ENCODE data around the gene TEKT3.

TEKT3 gene

DNA sequence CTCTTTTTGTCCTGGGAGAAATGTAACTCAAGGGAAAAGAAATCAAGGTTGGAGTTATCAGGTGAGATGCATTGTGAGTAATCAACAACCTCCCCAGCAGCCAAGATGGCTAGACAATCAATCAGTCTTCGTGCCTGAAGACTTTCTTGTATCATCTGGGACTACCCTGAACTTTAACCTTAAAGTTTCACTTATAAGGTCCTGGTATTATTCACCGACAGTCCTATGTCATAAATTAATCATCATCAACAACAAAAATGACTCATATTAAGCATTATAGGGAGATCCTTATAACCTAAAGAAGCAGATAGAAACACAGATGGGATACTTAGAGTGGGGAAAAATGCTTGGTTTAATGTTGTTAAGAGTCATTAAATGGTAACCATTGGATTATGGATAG, 7.7 kb upstream of the TEKT3 start:
- no peak for DNase-seq (ENCODE audit: low read depth)

DNA sequence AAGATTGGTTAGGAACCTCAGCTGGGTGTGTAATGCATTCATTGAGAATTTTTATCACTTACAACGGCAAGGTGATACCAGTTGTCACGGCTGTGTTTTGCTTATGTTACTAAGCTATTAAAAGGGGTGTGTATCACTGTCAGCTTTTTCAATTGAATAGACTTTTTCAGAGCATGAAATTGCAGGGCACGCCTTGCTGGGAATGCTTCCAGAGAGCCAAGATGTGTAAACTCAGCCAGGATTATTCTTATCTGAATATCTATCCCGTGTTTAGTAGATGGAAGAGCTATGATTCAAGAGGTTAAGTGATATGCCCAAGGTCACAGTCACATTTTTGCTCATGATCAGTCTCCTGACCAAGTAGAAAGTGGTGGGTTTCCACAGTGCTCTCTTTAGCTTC, 6.6 kb upstream of the TEKT3 start:
- DNase-seq (ENCODE audit: low read depth) = peak; percentile 34

DNA sequence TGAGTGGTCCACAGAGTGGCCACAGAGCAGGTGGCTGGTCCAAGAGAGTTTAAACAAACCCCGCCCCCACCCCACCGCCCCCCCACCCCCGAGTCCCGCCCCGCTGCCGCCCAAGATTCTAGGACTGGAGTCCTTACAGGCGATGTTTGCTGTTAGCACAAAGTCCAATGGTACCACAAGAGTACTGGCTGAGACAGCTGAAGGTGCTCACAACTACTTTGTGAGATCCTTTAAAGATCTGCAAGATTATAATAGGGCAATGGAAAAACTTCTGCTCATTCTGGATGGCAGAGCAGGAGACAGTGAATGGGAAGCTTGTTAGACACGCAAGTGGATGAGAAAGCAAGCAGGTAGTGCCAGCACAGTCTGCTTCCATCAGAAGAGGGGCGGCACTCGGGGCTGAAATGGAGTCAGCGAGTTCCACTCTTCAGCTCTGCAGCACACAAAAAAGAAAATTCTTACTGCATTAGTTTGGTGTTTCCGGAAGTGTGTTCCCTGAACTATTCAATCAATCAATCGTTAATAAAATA, 4.7 kb upstream of the TEKT3 start:
- no peak for DNase-seq (ENCODE audit: low read depth)

DNA sequence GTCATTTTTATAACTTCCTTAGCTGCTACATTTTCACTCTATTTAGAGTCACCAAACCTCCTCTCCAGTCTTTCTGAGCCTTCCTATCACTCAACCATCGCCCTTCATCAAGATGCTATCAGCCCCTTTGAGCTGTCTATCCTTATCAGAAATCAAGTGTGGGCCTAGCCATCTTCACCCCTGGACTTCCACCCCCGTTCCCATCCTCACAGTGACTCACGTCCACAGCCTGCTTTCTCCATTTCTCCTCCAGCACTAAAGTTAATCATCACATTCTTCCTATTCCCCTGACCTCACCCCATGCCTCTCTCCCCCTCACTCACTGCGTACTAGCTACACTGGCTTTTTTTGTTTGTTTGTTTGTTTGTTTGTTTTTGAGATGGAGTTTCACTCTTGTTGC, 2.4 kb upstream of the TEKT3 start:
- no peak for DNase-seq (ENCODE audit: low read depth)

DNA sequence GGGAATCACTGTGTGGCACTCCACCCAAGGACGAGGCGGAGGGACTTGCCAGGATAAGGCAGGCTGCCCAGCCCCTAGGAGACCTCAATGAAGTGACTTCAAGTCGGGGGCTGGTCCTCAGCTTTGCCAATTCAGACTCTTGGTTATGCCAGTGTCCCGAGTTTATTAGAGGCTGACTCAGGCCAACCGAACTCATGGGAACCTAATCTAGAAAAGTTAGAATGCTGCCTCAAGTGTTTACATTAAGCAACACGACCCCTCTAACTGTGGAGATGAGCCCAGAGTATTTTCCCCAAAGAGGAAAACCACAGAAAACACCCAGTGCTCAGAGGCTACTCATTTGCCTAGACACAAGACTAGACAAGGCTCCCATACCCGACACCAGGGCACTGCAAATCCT, 1.1 kb upstream of the TEKT3 start:
- no peak for DNase-seq (ENCODE audit: low read depth)

DNA sequence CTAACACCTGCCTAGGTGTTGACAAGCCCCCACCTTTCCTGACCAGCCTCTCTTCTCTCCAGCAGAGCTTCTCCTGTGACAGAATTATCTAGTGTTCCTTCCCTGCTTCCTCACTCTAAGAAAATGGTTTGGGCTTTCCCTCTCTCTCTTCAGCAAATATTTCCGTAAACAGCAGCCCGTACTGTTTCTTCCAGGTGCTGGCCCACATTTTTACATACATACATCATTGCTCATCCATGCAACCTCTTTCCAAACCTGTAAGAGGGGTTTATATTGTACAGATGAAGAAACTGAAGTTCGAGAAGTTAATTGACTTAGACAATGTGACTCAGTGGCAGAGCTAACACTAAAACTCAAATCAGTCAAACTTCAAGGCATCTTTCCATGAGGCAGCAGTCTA, 569 bp upstream of the TEKT3 start:
- no peak for DNase-seq (ENCODE audit: low read depth)

DNA sequence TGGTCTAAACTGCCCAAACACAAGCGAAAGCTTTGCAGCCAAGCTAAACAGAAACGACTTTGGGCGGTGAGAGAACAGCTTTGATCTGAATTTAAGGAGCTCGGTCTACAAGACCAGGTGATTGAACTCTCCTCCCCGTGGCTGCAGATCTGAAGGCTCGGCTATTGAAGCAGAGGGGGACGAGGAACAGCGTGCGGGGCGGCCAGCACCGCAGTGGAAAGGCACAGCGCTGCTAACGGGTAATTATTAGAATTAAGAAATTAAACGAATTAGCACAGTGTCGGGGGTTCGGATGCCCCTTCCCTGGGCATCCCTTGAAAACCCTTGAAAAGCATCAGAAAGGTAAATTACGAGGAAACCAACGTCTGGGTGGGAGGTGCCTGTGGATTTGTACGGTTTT, 431 bp downstream of the TEKT3 start:
- DNase-seq (ENCODE audit: low read depth) = no peak

DNA sequence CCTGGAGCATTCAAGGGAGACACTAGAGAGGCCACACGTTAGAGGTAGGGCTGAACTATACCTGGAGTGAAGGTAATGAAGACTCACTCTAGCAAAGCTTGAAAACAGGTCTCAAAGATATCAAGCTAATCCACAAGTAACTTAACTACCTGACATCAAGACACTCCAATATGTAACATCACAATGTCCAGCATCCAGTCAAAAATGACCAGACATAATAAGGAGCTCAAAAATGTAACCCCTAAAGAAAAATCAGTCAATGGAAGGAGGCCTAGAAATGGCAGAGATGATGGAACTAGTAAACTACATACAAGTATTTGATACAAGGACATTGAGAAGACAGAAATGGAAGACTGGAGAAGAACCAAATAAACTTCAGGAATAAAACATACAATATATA, 6.0 kb downstream of the TEKT3 start:
- no peak for DNase-seq (ENCODE audit: low read depth)

DNA sequence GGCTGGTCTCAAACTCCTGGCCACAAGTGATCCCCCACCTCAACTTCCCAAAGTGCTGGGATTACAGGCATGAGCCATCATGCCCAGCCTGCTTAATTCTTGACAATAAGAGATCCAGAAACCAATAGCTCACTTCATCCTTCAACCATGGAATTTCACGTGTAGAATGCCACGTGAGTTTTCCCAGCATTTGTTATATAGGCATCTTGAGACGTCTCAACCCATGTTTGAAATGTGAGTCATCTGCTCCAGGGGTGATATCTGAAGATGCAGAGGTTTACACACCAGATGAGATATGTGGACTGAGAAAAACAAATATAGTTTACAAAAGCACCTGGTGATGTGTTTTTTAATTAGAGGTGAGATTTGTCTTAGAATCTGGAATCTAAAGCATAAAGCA, 7.1 kb downstream of the TEKT3 start:
- no peak for DNase-seq (ENCODE audit: low read depth)

DNA sequence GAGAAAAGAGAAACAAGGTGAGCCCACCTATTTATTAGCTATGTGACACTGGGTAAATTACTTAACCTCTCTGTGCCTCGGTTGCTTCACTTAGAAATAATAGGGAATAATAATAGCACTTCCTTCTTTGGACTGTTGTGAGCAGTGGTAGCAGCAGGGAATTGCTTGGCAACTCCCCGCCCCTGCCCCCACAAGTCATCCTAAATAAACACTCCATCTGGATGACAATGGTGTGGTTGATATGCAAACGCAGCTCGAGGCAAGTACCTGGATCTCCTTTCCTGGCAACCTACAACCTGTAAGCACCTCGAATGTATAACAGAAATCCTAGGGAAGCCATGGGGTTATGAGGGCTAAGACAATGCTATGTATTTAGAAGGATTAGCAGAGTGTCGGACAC, 9.1 kb downstream of the TEKT3 start:
- DNase-seq (ENCODE audit: low read depth) = no peak

DNA sequence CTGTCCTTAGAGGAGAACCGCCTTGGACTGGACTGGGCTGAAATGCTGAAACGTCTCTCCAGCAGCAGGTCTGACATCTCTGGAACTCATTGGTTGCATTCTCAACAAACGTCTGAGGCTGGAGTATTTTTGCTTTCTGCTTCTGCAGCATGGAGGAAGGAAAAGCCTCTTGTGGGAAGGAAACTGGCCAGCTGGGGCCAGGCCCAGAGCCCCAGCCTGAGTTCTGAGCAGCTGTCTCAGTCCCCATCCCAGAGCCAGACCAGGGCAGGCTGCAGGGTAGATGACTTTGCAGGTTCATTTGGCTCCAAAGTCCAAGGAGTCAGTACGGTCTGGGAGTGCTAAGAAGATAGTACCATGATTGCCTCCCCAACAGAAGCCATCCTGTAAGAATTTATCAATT, 18.3 kb downstream of the TEKT3 start:
- DNase-seq (ENCODE audit: low read depth) = no peak

DNA sequence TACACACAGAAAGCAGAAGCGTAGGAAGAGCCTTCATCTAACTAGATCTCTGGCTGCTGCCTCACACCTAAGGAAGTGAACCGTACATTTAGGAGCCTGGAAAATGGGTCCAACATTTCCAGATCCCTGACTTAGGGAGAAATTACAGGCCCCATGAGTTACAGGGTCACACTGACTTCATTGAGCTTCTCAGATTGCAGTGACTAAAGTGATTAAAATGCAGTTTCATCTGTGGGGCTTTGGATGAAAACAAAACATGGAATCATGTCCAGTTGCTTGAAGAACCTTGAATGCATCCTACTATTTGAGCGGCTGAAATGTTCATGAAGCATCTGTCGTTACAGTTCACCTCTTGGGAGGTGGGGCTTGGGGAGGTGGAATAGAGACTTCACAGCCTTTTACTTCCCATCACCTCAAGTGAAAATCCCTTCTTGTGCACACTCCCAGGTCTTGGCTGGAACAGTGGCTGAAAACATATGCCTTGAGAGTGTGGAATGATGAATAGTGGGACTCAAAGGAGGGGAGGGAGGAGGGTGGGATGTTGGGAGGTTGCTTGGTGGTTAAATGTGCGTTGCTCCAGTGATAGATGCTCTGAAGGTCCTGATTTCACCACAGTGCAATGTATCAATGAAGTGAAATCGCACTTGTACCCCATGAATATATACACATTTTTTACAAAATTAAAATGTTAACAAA, 19.7 kb downstream of the TEKT3 start:
- no peak for DNase-seq (ENCODE audit: low read depth)

DNA sequence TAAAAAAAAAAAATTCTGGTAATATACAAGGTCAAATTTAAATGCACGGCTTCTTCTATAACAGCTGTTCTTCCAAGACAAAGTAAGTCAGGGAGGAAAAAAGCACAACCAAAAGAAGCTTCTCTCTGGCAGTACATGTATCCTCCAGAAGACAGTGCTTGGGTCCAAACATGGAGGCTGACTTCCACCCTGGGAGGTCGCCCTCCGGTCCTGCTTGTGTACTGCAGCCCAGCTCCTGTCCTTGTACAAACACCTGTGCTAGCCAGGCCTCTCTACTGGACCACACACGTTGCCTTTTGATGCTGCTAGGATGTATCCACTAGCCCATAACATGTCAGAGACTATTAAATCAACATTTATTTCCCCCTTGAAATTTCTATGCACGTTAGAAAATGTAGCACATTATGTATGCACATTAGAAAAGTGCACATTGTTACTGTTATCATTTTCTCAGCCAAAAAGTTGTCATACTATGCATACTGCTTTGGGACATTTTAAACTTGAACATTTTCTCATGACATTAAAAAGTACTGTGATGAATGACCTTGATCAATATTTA, 21.9 kb downstream of the TEKT3 start:
- DNase-seq (ENCODE audit: low read depth) = no peak

DNA sequence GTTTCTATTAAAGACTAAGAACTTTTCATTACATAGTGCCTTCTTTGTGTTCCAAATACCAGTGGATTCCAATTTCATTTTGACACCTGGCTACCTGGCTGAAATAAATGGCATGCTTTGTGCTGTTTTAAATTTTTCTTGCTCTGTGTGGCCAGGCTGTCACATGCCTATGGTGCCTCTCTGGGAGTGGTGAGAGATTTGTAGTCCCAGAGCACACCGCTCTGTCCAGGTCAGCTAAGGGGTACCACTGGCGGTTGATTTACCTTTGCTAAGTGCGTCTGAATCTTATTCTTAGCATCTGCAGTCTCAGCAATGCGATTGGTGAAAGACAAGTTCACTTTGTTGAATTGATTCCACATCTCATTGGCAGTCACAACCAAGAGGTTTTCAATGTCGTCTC, 29.4 kb downstream of the TEKT3 start:
- DNase-seq (ENCODE audit: low read depth) = no peak

DNA sequence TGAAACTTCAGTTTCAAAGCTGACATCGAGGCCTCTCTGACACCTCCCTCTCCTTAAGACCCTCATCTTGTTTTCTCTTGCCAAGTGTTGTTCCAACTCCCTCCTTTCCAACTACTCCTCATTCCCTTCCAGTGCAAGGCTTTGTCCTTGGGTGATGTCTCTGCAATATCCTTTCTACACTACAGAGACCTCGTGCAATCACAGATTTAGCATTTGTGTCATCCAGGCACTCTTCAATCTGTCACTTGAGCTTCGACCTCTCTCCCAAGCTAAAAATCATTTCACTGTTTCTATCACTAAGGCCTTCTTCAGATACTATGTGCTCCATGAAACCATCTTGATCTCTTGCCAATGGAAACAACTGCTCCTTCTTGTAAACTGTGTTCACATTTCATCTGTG, 31.6 kb downstream of the TEKT3 start:
- no peak for DNase-seq (ENCODE audit: low read depth)

DNA sequence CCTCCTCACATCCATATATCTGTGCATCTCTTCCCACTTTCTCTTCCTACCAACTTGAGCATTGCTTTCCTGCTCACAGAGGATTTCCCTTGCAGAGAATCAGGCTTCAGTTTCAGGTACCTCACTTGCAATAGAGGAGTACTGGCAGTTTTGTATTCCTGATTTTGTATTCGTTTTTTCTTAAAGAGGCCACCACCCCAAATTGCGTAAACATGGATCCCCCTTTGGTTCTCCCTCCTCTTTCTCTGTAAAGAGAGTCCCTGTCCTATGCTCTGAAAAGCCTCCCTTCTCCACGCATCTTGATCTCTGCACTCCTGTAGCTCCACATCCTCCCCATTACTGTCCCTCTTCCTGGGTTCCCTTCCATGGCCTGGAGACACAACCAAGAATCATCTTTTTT, 32.2 kb downstream of the TEKT3 start:
- no peak for DNase-seq (ENCODE audit: low read depth)

DNA sequence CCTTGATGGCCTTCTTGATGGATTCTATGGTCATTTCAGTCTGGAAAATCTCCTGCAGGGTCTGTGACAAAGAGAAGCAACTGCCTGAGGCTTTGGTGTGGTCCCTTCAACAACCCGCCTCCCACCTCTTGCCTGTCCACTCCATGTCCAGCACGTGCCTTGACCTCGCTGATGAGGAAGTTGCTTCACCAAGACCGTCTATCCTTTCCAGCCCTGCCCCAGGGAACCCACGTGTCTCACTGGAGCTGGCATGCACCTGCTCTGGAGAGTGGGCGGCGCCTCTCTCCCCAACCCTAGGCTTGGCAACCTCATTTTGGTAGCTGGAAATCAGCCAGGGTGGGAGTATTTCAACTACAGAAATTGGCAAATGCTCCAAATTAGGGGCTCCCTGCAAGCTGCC, 32.6 kb downstream of the TEKT3 start:
- DNase-seq (ENCODE audit: low read depth) = no peak

DNA sequence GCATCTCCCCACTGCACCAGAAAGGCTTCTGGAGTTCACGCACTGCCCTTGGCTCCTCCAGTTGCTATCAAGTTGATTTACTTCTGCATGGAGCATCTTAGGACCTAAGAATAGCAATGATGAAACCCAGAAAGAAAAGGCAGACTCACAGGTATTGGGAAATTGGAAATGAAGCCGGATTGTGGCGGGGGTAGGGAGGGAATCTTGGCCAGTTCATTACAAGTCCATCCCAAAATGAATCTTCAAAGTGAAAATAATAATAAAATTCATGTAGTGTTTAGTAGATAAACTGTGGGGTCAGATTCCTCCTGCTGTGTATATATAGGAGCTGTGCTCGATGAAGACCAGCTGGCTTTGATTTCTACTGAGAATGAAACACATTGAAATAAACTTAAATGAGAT, 33.7 kb downstream of the TEKT3 start:
- no peak for DNase-seq (ENCODE audit: low read depth)

DNA sequence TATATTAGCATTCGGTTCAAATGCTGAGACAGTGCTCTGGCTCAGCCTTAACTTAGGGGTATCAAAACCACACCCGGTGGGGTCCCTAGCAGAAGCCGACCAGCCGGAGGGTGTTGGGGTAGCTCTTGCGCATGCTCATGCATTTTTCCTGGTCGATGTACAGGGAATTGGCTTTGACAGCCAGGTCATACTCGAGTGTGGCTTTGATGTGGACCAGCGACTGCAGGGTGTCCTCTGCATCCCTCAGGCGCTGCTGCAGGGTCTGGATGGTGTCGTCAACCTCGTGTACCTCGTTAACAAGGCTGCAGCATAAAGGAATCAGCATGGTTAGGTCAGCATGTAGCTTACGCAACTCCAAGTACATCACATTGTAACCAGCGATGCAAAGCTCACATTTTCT, 37.5 kb downstream of the TEKT3 start:
- DNase-seq (ENCODE audit: low read depth) = no peak

DNA sequence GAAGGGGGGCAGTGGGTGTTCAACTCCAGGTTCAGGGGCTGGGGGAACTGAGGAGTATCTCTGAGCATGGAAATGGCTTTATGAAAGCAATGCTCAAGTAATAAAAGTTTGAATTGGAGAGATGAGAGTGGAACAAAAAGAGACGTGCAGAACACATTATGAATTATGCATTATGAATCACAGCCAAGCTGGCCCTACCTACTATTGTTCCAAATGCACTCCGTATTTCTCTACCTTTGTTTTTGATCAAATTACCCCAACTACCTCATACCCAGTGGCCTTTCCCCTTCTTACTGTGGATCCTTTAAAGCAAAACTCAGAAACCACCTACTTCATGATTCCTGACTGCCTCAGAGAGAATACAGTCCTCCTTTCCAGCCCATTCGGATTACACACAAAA, 38.1 kb downstream of the TEKT3 start:
- DNase-seq (ENCODE audit: low read depth) = no peak

DNA sequence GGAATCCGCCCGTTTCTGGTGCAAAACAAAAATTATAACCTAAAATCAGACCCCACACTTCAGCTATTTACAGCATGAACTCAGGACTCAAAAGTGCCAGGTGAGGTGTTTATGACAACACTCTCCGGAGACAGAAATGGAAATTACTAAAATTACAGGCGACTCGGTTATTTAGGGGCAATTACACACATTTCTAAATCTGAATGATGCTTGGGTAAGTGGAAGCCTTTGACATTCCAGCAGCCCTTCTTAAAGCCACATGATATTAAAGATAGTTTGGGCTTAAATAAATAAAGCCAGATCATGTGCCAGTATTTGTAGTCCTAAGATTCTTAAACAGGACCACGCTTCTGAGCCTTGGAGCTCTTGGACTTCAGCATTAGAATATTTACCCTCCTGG, 39.6 kb downstream of the TEKT3 start:
- no peak for DNase-seq (ENCODE audit: low read depth)

DNA sequence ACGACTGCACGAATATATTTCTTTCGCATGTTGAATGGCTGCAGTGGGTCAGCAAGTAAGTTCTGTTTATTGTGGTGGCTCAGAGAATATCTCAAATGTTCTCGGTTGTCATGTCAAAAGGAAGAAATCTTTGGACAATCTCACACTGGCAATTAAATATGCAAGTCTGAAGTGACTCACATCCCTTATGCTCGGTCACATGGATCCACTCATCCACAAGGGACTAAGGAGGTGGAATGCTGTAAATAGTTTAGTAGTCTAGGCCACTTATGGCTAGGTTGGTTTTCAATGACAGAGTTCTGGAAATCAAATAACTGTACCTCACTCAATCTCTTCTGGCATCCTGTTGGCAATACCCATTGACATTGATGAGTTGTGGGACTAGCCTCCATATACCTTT, 43.2 kb downstream of the TEKT3 start:
- peak; percentile 59 for DNase-seq (ENCODE audit: low read depth)

DNA sequence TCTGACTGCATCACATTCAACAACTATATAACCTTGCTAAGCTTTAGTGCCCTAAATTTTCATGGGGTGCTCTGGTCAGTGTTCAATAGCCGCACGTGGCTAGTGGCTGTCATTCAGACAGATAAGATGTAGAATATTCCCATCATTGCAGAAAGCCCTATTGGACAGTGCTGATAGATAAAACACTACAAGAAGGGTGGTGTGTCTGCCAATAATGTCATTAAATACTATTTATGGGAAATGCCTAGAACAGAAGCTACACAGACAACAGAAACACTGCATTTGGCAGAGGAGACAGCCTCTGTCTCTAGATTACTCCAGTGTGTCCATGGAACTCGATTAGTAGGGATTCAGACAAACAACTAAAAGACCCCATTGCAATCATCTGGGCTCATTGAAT, 47.8 kb downstream of the TEKT3 start:
- DNase-seq (ENCODE audit: low read depth) = no peak

DNA sequence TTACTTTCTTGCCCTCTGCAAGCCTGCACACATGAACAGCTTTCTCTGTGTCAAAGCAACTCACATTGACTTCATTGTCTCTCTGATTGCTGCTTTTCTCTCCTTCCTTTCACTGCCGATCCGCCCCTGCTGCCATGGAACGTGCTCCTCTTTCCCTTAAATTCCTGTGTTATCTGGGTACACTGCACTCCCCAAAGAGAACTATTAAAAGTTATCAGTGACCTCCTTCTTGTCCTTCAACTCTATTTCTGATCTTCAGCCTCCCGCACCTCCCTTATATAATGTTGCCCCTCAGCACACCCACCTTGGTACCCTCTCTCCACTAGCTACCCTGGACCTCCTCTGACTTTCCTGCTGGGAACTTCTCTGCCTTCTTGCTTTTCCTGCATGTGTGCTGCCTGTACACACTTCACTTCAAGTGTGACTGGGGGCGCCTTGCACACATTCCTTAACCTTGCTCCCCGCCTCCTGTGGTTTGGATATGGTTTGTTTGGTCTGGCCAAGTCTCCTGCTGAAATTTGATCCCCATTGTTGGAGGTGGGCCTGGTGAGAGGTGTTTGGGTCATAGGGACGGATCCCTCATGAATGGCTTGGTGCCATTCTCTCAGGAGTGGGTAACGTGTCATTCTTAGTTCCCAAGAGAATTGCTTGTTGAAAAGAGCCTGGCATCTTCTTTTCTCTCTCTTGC, 49.6 kb downstream of the TEKT3 start:
- no peak for DNase-seq (ENCODE audit: low read depth)
